Measurements from ENCODE around the gene UBTFL1. TPM values are rescaled to one million over a fixed set of nuclear protein-coding genes. Genes with fewer than 3 reads are reported as not detected.

UBTFL1 gene
- total RNA-seq, 1 experiment from 2014 or later, result not detected

GRCh38 chr11:90124946-90125345 is 39.2 kb downstream of the UBTFL1 start:
- H3K27ac ChIP-seq (ENCODE audit: low read depth, low read length), result no peak overlapping the region
- TF ChIP-seq ELF1 (IDR thresholded peaks at IDR 0.05; ENCODE audit: borderline replicate concordance, low read depth) (no peak), YY1 (IDR thresholded peaks at IDR 0.05; ENCODE audit: extremely low read depth, insufficient replicate concordance, low read depth, low read length) (no peak), POLR2A (IDR thresholded peaks at IDR 0.05; ENCODE audit: borderline replicate concordance, extremely low read depth, insufficient read depth, insufficient read length) (no peak), EGR1 (IDR thresholded peaks at IDR 0.05; ENCODE audit: low read depth) (no peak), TCF7L2 (IDR thresholded peaks at IDR 0.05; ENCODE audit: borderline replicate concordance, extremely low read depth, insufficient read depth, insufficient read length) (no peak), SP1 (IDR thresholded peaks at IDR 0.05; ENCODE audit: low read depth) (no peak), RAD21 (IDR thresholded peaks at IDR 0.05; ENCODE audit: low read depth) (no peak), CBX3 (IDR thresholded peaks at IDR 0.05; ENCODE audit: low read depth) (no peak), SIN3A (IDR thresholded peaks at IDR 0.05; ENCODE audit: low read depth) (no peak), ZFX (IDR thresholded peaks at IDR 0.05) (no peak), ZNF274 (IDR thresholded peaks at IDR 0.05; ENCODE audit: low read depth, low read length) (no peak), CEBPB (IDR thresholded peaks at IDR 0.05; ENCODE audit: low read depth) (no peak), ATF3 (IDR thresholded peaks at IDR 0.05) (no peak), POLR2AphosphoS5 (IDR thresholded peaks at IDR 0.05; ENCODE audit: low read depth, low read length) (no peak)
- ATAC-seq (no peak), DNase-seq (ENCODE audit: low read depth, low spot score) (no peak)
- ChIA-PET CTCF (no interaction called here), POLR2A (no interaction called here), RAD21 (ENCODE audit: low non-redundant PET in 1 of 2, low total read pairs in 2 of 2, uncharacterized antibody in 2 of 2, unreplicated experiment in 2 of 2) (no interaction called here)
- no peak overlapping the region for H2AFZ ChIP-seq (ENCODE audit: low read depth, low read length, poor library complexity, severe bottlenecking)
- H3K4me3 ChIP-seq (replicated peaks in 1 of 2; ENCODE audit: low read depth in 1 of 2, low read length in 2 of 2), result no peak overlapping the region
- H3K36me3 ChIP-seq (ENCODE audit: control insufficient read depth in 1 of 2, insufficient read depth in 2 of 2, low read length in 2 of 2), result no peaks in the 10 kb centered on the region
- H3K9me3 ChIP-seq (ENCODE audit: control insufficient read depth in 1 of 2, insufficient read depth in 1 of 2, low read depth in 1 of 2, low read length in 2 of 2), result no peaks in the 10 kb centered on the region
- no peaks in the 10 kb centered on the region for H3K9me2 ChIP-seq (ENCODE audit: insufficient read depth)
- peaks cover 29% of the 10 kb centered on the region for H3K27me3 ChIP-seq (ENCODE audit: insufficient read depth, low read length)
- H3K4me2 ChIP-seq (ENCODE audit: low read length), result no peak overlapping the region
- no peaks in the 10 kb centered on the region for H3K4me1 ChIP-seq (ENCODE audit: control insufficient read depth in 1 of 2, insufficient read depth in 2 of 2, low read length in 2 of 2)
- no peaks in the 10 kb centered on the region for H4K20me1 ChIP-seq (ENCODE audit: insufficient read depth)
- intact Hi-C loops (cut with micrococcal nuclease), result no loop called here
- no peaks in the 10 kb centered on the region for H3K79me2 ChIP-seq (ENCODE audit: insufficient read depth, low read length)
- H3K9ac ChIP-seq (ENCODE audit: low read length), result no peak overlapping the region
- no TSS peak for BruUV-seq (replicated peaks)
